SKM-1 treated with dmso at 0.1 percent for 144 hours (cell line): ENCODE results near the gene CPVL.

Experiments used
- DNase-seq: peaks from one replicate; lab custom pipeline; 2025; ENCODE audit not compliant: unreplicated experiment; lab: John Stamatoyannopoulos, UW

Gene CPVL

DNA sequence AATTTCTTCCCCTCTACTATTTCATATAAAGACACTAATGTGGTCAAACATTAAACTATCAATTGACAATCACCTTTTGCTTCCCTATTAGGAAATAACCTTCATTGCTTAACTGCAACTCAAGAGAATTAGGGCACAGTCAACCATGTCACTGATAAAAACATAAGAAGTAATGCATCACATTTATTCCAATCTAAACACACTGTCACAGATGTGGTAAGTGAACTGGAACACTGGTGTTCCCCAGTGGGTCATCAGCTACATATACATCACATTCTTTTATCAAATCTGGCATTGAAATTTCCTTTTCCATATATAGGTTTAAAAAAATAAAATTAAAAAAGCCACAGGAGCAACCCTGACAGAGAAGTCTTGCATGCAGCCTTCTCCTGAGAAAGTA, 191.9 kb downstream of the CPVL start:
- no peak for DNase-seq

- no peak for DNase-seq
Observed at GRCh38 chr7:28953633-28954032, 192.7 kb downstream of the CPVL start.
